GM19025 (cell line): ENCODE data around the gene BFSP2.

ENCODE experiments used
- ATAC-seq: cut with Tn5 transposase; IDR thresholded peaks from one replicate; pipeline ENCODE4 v1.9.1; 2021; ENCODE audit warnings: mild to moderate bottlenecking, low read depth, moderate library complexity; ENCODE audit not compliant: unreplicated experiment

The BFSP2 gene

GRCh38 chr3:133400006-133400515 lies at the start of gene BFSP2:
TSS of gene BFSP2 (plus strand) at chr3:133400056. CDS start at chr3:133400084, 28 bp downstream.
- ATAC-seq = no peak

GRCh38 chr3:133354721-133355120 lies 45.1 kb upstream of the BFSP2 start:
- ATAC-seq = no peak

DNA sequence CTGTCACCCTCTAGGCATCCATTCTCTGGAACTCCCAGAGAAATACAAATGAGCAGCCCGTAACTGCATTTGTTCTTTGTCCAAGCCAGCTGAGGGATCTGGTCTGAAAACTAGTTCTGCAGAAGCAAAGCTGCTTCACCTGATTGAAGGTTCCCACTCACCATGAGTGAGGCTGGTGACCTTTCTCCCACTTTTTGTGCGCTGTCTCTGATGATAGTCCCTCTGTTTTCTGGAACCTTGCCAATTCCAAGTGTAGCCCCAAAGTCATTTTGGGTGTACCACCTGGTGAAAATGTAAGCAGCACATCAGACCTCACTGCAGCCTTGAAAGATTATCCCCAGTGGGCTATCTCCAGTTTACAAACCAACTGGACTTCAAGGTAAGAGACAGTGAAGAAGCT lies 39.4 kb upstream of the BFSP2 start:
- no peak for ATAC-seq

DNA sequence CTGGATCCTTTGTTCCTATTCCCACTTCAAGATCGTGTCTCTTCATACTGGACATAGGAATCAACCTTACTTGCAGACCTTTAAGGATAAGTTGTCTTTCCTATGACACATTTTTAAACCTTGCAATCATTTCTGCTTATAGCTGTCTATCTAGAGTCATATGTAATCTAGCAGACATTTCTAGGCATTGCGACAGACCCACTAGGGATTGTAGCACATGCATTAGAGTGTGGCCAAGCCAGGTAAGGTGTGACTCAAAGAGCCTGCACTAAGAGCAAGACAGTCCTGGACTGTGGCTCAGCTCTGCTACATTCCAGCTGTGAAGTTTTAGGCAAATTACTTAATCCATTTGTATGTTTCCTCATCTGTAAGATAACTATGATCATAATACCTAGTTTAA lies 38.8 kb upstream of the BFSP2 start:
- no peak for ATAC-seq

DNA sequence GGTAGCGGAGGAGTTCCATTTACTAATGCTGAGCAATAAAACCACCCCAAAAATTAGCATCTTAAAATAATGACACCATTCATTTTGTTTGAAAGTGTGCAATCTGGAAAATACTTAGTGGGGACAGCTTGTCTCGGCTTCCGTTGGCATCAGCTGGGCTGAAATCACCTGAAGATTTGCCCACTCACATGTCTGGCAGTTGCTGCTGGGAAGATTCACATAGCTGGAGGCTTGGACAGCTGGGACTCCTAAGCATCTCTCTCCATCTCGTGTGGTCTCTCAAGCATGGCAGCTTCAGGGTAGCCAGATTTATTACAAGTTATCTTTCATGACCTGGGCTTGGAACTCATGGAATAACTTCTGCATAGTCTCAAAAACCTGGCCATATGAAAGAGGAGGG lies 38.4 kb upstream of the BFSP2 start:
- no peak for ATAC-seq

DNA sequence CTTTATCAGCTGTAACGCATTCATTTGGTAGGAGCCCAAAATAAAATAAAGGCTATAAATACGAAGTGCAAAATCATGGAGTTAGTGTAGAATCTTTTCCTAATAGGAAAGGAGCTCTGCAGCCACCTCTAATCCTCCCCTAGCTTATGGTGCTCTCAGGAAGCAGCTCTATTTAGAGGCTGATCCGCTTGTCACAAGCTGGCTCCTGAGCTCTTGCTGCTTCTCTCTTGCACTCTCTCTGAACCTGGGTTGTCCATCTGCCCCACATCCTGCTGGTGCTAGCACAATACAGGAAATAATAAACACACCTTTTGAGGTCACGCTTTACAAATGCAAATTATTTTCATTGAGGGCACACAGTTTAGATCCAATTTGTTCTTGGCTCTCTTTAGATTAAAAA lies 37.3 kb upstream of the BFSP2 start:
- ATAC-seq = no peak

GRCh38 chr3:133364704-133365103 lies 35.2 kb upstream of the BFSP2 start:
- no peak for ATAC-seq

DNA sequence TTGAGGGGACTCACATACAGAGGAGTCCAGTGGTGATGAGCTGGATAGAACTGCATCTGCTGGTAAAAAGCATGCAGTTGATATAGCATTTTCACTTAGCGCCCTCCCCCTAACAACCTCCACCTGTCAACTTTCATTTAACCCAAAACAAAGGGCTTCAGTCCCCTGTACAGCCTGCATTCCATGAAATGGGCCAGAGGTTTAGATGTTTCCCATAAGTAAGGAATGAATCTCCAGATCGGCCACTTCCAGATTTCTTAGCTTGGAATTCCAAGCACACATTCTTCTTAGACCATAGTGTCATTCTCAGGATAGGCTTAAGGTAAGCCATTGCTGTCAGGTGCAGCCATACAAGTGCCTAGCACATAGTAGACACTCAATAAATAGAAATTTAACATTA lies 32.9 kb upstream of the BFSP2 start:
- no peak for ATAC-seq

DNA sequence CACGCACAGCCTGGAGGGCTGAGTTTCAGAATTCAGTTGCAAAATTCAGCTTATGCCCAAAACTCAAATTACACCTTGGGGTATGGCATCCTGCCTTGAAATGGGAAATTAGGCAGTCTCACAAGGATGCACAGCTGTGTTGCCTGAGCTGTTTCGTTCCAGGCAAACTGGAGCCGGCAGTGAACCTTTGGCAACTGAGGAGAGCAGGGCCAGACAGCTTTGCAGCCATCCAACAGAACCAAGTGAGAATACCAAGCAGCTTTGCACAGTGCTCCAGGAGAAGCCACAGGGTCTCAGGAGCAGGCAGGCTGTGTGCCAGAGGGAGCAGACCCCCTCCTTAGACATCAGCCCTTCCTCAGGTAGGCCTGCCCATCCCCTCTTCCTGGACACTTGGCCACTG lies 32.5 kb upstream of the BFSP2 start:
- no peak for ATAC-seq

DNA sequence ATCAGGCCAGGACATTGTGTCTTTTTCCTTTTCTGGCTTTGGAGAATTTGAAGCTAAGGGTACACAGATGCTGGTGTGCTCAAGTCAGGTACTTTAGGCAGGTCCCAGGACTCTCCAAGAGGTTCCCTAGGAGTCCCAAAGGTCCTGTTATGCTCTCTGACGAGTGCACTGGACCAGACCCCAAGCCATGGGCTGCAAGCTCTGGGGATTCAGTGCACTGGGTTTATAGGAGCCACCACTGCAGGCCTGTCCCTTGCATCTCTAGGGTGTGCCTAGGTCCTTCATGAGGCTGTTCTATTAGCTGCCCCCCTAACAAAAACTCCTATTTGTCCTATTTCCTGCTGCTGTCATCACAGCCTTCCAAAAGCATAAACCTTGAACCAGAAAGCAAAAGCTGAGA lies 31.9 kb upstream of the BFSP2 start:
- no peak for ATAC-seq

DNA sequence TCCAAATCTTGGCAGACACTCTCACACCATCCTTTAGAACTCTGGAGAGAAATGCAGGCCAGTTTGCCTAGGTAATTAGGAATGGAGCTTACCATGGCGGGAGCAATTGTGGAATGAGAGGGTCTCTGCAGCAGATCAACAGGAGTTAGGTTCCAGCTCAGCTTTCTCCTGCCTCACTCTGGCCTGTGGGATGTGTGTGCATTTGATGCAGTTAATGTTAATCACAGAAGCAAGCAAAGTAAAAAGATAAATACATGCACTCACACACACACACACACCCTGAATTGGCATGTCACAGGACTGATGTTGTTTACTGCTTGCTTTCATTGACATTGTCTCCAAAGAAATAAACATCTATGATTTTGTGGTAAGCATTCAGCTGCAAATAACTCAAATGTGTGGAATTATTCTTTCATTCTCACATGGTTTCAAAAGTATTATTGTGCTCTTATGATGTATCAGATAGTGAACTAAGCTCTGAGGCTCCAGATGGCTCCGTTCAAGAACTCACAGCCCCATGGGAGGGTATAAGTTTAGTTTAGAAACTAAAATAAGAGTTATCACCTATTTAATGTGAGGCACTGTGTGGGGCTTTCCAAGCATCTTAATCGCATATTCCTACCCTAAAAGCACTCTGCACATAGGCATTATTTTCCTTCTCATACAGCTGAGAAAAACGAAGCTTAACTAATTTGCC lies 31.3 kb upstream of the BFSP2 start:
- no peak for ATAC-seq

- ATAC-seq = no peak
These were observed 30.8 kb upstream of the BFSP2 start for GRCh38 chr3:133369068-133369440.

- ATAC-seq = no peak
These were observed 28.7 kb upstream of the BFSP2 start for GRCh38 chr3:133371181-133371580.

GRCh38 chr3:133371676-133372075 lies 28.2 kb upstream of the BFSP2 start:
- no peak for ATAC-seq

DNA sequence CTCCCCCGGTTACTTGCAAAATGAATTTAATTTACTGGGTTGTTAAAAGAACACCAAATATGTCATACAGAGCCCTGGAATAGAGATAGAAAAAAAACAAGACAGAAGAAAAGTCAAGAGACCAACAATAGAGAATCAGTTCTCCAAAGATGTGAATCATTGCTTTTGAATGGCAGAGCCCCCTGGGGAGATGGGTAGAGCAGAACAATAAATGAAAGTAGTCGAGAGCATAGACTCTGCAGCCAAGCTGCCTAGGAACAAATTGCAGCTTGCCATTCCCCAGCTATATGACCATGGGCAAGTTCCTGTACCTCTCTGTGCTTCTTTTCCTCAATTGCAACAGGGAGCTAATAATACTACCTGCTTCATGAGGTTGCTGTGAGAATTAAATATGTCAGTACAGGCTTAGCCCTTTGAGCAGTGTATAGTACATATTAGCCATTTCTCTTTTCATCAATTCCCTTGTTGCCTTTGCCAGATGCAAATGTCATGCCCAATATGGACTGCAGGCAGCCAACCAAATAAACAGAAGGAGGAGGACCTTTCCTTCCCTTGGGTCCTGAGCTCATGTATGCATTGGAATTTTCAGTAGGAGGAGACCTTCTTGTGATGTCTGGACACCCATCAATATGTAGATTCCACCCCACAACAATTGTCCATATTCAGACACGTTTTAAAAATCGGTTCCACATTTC lies 25.0 kb upstream of the BFSP2 start:
- ATAC-seq = no peak

DNA sequence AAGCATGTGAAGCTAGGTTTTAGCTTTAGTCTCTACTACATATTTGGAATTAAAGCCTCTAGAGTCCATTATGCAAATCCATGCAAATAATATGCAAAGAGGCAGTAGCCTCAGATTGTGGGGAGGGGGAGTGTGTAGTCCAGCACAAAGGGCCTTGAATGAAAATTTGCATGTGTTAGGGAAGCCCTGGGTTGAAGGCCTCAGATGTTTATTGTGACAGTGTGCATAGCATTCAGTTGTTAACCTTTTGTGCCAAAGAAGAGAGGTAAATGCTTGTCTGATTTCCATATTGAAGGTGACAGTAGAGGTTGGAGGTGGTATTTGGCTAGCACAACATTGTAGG lies 24.5 kb upstream of the BFSP2 start:
- no peak for ATAC-seq

- no peak for ATAC-seq
These were observed 23.0 kb upstream of the BFSP2 start for GRCh38 chr3:133376810-133377209.

- ATAC-seq = no peak
These were observed 22.5 kb upstream of the BFSP2 start for GRCh38 chr3:133377396-133377795.

GRCh38 chr3:133379926-133380325 lies 19.9 kb upstream of the BFSP2 start:
- no peak for ATAC-seq

DNA sequence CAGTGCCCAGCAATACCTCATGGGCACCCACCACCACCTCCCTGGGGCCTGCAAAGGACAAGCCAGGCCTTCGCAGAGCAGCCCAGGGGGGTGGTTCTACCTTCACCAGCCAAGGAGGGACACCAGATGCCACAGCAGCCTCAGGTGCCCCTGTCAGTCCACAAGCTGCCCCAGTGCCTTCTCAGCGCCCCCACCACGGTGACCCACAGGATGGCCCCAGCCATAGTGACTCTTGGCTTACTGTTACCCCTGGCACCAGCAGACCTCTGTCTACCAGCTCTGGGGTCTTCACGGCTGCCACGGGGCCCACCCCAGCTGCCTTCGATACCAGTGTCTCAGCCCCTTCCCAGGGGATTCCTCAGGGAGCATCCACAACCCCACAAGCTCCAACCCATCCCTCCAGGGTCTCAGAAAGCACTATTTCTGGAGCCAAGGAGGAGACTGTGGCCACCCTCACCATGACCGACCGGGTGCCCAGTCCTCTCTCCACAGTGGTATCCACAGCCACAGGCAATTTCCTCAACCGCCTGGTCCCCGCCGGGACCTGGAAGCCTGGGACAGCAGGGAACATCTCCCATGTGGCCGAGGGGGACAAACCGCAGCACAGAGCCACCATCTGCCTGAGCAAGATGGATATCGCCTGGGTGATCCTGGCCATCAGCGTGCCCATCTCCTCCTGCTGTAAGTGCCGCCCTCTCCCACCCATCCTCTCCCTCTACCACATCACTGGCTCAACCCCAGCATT lies 19.2 kb upstream of the BFSP2 start:
- no peak for ATAC-seq

DNA sequence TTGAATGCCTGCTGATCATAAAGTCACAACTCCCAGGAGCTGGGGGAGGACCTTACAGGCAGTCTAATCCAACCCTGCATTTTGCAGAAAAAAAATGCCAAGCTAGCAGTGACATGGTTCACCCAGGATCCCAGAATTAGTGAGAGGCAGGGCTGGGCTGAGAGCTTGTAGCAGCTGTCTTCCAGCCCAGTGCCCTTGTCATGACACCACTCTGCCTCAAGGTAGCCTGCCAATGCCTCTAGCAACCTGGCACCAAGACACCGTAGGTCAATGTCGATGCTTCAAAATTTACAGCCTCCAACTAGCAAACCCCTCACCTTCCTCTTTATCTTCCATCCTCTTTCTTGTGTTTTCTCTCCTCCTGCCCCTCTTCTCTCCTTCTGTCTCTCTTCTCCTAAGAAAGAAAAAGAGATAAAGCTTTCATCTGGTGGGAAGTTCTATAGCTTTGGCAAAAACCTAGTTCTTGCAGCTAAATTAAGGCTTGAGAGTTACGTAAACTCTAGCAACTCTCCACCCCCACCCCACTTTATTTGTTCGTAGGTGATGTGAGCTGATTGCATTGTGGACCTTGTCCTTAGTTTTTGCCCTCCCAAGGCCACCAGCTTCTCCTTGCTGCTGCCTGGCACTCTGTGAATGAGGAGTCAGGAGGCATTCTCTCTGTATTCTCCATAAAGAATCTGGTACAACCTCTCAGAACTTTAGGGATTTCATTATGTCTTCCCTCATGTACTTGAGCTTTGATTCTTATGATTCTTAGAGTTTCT lies 18.3 kb upstream of the BFSP2 start:
- no peak for ATAC-seq
